ENCODE measurements around the gene APBB1IP.
"Not testable (repeated sequence)": the region's sequence is repeated elsewhere in the genome, so short reads cannot be mapped to it uniquely, and the experiment has no call there.

The APBB1IP gene

GRCh38 chr10:26437637-26438461 is at the start of gene APBB1IP:
TSS of gene APBB1IP (plus strand) at chr10:26438341. CDS start at chr10:26492327, 53,986 bp downstream.
- peak in 2 of 3 experiments; percentile 31 to 32 for DNase-seq (ENCODE audit: low read depth in 2 of 3, low spot score in 2 of 3)

GRCh38 chr10:26389533-26389932 is 48.6 kb upstream of the APBB1IP start:
- no peak for DNase-seq (ENCODE audit: low read depth in 2 of 3, low spot score in 2 of 3)

GRCh38 chr10:26391701-26392695 is 46.1 kb upstream of the APBB1IP start:
- no peak for DNase-seq (ENCODE audit: low read depth in 2 of 3, low spot score in 2 of 3)

GRCh38 chr10:26398353-26398752 is 39.8 kb upstream of the APBB1IP start:
- DNase-seq (ENCODE audit: low read depth in 2 of 3, low spot score in 2 of 3), result not testable (repeated sequence)

- DNase-seq (ENCODE audit: low read depth in 2 of 3, low spot score in 2 of 3), result no peak
These were observed 30.7 kb upstream of the APBB1IP start for GRCh38 chr10:26407406-26407969.

GRCh38 chr10:26408858-26409494 is 29.2 kb upstream of the APBB1IP start:
- no peak for DNase-seq (ENCODE audit: low read depth in 2 of 3, low spot score in 2 of 3)

GRCh38 chr10:26410356-26410755 is 27.8 kb upstream of the APBB1IP start:
- no peak for DNase-seq (ENCODE audit: low read depth in 2 of 3, low spot score in 2 of 3)

- no peak for DNase-seq (ENCODE audit: low read depth in 2 of 3, low spot score in 2 of 3)
These were observed 25.2 kb upstream of the APBB1IP start for GRCh38 chr10:26412932-26413331.

- DNase-seq (ENCODE audit: low read depth in 2 of 3, low spot score in 2 of 3), result no peak
These were observed 24.8 kb upstream of the APBB1IP start for GRCh38 chr10:26413375-26413774.

- no peak for DNase-seq (ENCODE audit: low read depth in 2 of 3, low spot score in 2 of 3)
These were observed 21.0 kb upstream of the APBB1IP start for GRCh38 chr10:26417136-26417535.

GRCh38 chr10:26422977-26423376 is 15.2 kb upstream of the APBB1IP start:
- no peak for DNase-seq (ENCODE audit: low read depth in 2 of 3, low spot score in 2 of 3)

GRCh38 chr10:26423722-26424121 is 14.4 kb upstream of the APBB1IP start:
- no peak for DNase-seq (ENCODE audit: low read depth in 2 of 3, low spot score in 2 of 3)

- DNase-seq (ENCODE audit: low read depth in 2 of 3, low spot score in 2 of 3), result no peak
These were observed 7.4 kb upstream of the APBB1IP start for GRCh38 chr10:26430641-26431163.

GRCh38 chr10:26432938-26433337 is 5.2 kb upstream of the APBB1IP start:
- no peak for DNase-seq (ENCODE audit: low read depth in 2 of 3, low spot score in 2 of 3)

- DNase-seq (ENCODE audit: low read depth in 2 of 3, low spot score in 2 of 3), result no peak
These were observed 2.3 kb upstream of the APBB1IP start for GRCh38 chr10:26435852-26436251.

- no peak for DNase-seq (ENCODE audit: low read depth in 2 of 3, low spot score in 2 of 3)
These were observed 1.3 kb upstream of the APBB1IP start for GRCh38 chr10:26436848-26437247.

GRCh38 chr10:26438534-26439341 is 597 bp downstream of the APBB1IP start:
- peak; percentile 41 to 51 (median 48) for DNase-seq (ENCODE audit: low read depth in 2 of 3, low spot score in 2 of 3)

GRCh38 chr10:26439406-26440087 is 1.4 kb downstream of the APBB1IP start:
- DNase-seq (ENCODE audit: low read depth in 2 of 3, low spot score in 2 of 3), result no peak

GRCh38 chr10:26440088-26440470 is 1.9 kb downstream of the APBB1IP start:
- no peak for DNase-seq (ENCODE audit: low read depth in 2 of 3, low spot score in 2 of 3)

Measured in activated CD8-positive, alpha-beta memory T cell treated with anti-CD3 and anti-CD28 coated beads for 48 hours (primary cell).